ENCODE results near the gene RNF10.
A peak's percentile ranks its signal among the peaks of the same experiment; 100 is the strongest.
"Not testable (repeated sequence)": the region's sequence is repeated elsewhere in the genome, so short reads cannot be mapped to it uniquely, and the experiment has no call there.

Gene RNF10

GRCh38 chr12:120529641-120530417 lies 4.3 kb upstream of the RNF10 start:
- DNase-seq = peak; percentile 34

GRCh38 chr12:120530418-120530761 lies 3.8 kb upstream of the RNF10 start:
- not testable (repeated sequence) for DNase-seq

GRCh38 chr12:120532701-120533238 lies 1.4 kb upstream of the RNF10 start:
- no peak for DNase-seq

DNA sequence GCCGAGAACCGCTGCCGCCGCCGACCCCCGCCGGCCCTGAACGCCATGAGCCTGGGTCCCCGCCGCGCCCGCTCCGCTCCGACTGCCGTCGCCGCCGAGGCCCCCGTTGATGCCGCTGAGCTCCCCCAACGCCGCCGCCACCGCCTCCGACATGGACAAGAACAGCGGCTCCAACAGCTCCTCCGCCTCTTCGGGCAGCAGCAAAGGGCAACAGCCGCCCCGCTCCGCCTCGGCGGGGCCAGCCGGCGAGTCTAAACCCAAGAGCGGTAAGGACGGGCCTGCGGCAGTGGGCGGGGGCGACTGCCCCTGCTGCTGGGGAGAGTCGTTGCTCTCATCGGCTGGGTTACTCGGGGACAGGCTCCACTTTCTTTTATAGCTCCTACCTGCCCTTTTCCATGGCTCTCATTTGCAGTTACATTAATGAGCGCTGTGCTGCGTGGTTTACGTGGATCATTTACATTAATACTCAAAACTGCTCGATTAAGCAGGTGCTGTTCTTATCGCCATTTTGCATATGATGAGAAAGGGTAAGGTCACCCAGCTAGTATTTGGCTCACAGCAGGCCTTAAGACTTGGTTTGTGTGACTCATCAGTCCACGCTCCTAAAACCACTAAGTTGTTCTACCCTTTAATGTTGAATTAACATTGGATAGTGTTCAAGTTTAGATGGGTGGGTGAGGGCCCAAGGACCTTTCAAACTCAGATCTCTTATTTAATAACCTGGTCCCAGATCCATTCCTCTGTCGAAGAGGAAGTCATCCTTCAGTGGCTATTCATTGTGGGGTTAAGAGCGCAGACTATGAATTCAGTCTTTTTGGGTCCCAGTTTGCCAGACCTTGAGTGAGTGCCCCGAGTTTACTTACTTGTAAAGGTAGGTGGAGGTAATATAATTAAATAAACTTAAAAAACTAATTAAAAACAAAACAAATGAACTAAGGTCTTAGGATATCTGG lies 823 bp downstream of the RNF10 start:
- peak; percentile 59 for DNase-seq

DNA sequence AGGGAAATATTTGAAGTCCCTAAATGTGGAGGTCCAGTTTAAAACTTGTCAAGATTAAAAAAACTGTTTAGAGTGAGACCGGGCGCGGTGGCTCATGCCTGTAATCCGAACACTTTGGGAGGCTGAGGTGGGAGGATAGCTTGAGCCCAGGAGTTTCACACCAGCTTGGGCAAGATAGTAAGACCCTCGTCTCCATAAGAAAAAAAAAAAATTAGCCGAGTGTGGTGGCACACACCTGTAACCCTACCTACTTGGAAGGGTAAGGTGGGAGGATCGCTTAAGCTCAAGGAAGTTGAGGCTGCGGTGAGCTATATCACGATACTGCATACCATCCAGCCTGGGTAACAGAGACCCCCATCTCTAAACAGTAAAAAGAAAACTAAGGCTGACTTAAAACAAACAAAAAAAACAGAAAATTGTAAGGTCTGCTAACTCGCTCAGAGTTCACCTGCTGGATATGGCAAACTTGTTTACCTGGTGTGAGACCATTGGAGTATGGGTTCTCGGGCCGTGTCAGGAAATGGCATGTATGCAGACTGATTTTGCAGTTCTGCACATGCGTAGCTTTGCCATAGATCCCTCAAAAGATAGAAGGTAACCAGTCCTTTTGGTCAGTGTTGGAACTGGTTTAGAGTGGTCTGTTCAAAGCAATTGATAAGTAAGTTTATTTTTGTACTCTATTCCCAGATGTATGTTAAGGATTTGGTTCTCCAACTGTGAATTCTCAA lies 2.1 kb downstream of the RNF10 start:
- peak; percentile 38 for DNase-seq

DNA sequence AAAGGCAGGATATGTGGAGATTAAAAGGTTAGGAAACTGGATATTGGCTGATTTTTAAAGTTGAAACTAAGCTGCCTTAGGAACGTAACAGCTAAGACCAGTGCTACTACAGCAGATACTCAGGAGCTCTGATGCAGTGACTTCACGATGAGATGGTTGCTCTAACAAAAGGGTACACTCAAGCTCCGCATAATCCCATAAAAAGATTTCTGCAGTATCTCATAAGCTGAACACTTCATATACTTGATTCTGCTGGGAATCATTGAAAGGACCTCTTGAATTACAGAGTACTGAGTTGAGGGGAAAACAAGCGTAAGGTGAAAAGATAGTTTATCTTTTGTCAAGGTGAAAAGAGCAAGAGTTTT lies 3.7 kb downstream of the RNF10 start:
- DNase-seq = no peak

DNA sequence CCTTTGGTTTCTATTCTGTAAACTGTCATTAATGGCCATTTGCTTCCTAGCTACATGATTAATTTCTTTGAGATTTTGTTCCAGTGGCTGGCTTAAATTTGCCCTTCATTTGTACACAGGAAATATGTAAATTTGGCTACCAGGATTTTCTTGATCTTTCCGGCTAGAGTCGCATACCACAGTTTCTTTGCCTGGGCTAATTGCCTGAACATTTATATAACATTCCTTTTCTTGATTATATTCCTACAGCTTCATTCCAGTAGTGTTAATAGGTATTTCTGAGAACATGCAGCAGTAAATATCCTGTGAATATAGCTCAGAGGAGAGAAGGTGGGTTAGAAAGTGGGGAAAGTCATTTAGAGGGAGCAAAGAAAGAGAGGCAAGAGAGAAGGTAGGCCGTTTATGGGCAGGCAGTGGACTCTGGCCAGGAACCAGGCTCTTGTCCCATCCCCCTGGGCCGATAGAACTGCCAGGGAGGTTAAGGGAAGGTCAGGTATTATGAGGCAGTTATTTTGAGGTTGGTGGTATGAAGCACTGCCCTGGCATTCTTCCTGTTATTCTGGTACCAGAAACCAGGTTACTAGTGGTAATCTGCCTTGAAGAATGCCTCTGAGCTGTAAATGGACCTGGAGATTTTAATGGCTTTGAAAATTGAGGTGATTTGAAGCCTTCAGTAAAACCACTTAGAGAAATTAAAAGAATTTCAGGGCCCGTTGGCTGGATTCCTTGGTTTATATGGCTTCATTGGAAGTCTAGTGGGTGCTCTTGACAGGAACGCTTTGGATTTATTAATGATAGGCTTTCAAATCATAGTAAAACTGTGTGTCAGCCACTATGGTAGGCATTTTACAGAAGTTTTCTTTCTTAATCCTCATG lies 4.4 kb downstream of the RNF10 start:
- no peak for DNase-seq

- DNase-seq = no peak
Observed at GRCh38 chr12:120539303-120539702, 5.1 kb downstream of the RNF10 start.

DNA sequence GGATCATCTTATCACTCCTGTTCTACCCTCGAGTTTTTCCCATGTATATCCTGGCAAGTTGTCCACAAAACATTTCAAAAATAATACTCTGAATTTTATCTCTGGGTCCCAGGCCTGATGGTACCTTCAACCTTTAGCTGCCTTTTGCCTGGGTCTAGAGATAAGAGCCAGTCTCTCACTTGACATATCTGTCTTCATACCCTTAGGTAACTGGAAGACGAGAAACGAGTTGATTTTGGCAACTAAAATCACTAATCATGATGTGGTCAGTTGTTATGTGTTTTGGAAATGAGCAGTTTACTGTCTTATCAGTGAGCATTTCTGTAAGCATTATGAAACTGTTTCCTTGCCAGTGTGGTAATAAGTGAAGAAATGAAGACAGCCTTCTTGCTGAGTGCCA lies 6.3 kb downstream of the RNF10 start:
- DNase-seq = no peak

GRCh38 chr12:120542166-120542565 lies 8.0 kb downstream of the RNF10 start:
- no peak for DNase-seq

DNA sequence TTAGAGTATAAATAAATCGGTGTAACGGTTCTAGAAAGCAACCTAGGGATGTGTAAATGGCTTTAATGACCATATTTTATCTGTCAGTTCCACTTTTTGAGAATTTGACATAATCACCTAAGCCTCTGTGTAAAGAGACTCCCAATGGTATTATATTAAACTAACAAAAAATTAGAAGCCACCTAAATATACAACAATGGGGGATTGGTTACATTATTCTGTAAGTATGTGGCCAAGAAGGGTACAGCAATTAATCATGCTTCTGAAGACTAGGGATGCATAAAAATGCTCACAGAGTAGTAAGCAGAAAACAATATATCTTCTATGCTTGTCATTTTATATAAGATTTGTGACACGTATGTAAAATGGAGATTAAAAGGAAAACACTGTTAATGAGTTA lies 10.5 kb downstream of the RNF10 start:
- no peak for DNase-seq

- no peak for DNase-seq
Observed at GRCh38 chr12:120546050-120546386, 11.9 kb downstream of the RNF10 start.

DNA sequence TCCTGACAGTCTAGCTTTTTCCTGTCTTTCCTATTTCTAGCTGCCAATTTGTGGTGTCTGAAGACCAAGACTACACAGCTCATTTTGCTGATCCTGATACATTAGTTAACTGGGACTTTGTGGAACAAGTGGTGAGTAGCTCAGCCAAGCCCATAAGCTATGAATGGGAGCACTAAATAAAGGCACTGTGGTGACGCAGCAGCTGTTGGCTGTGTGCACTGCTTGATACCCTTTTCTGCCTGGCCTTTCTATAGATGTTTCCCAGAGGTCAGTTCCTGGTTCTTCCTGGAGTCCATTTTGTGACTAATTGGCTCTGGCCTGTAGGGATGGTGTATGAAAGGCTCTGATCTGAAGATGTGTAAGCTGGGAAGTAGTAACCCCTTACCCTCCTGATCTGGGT lies 20.5 kb downstream of the RNF10 start:
- no peak for DNase-seq

DNA sequence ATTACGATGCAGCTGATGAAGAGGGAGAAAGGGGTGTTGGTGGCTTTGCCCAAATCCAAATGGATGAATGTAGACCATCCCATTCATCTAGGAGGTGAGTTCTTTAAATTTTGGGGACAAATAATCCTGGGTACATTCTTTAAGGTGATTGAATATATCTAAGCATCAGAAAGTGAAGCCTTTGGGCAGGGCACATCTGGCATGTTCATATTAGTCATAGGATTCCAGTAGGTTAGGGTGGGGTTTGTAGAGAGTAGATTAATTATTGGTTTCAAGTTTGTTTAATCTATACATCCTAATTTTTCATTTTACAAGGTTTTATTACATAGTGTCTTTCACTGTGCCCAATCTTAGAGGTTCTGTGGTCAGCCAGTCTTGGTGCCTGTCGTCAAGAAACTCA lies 23.4 kb downstream of the RNF10 start:
- DNase-seq = no peak

DNA sequence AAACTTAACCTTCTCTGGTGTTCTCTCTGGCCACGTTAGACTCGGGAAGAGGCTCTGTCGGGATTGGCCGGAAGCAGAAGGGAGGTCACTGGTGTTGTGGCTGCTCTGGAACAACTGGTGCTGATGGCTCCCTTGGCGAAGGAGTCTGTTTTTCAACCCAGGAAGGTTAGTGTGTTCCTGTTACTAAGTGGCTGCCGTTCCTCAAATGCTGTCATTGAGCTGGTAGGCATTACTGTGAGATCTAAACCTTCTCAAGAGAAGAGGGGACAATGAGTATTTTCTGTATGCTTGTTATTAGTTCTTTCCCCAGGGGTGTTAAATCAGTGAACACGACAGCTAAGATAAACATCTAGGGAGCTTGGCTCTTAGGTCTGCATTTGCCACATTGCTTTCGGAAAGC lies 28.8 kb downstream of the RNF10 start:
- no peak for DNase-seq

- DNase-seq = no peak
Observed at GRCh38 chr12:120563495-120563894, 29.3 kb downstream of the RNF10 start.

DNA sequence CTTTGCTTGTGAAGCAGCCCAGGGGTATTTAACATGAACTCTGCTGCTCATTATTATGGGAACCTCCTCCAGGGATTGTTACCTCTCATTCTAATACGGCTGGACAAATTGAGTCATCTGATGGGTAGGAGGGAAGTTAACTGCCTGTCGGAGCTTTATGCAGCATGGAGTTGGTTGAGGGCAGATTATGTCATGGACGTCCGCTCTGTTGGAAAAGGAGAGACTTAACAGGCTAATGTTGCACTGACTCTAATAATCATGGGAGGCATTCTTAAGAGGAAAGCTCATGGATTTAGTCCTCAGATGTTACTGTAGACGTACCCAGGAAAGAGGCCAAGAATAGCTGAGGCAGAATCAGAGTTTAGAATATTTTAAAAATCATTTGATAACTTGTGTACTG lies 37.1 kb downstream of the RNF10 start:
- no peak for DNase-seq

DNA sequence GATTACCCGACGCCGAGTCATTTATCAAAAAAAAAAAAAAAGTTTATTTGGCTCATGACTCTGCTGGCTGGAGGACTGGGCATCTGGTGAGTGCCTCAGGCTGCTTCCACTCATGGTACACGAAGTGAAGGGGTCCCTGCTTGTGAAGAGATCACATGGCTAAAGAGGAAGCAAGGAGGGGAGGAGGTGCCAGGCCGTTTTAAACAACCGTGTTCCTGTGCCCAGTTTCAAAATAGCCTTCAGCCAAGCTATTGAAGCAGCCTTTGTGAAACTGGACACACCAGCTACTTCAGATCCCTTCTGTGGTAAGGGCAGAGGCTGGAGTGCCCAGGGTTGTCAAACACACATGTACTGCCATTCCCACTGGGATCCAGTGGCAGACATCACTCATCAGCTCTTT lies 39.4 kb downstream of the RNF10 start:
- DNase-seq = no peak

GRCh38 chr12:120574106-120574505 lies 40.0 kb downstream of the RNF10 start:
- no peak for DNase-seq

- no peak for DNase-seq
Observed at GRCh38 chr12:120579179-120579578, 45.0 kb downstream of the RNF10 start.

DNA sequence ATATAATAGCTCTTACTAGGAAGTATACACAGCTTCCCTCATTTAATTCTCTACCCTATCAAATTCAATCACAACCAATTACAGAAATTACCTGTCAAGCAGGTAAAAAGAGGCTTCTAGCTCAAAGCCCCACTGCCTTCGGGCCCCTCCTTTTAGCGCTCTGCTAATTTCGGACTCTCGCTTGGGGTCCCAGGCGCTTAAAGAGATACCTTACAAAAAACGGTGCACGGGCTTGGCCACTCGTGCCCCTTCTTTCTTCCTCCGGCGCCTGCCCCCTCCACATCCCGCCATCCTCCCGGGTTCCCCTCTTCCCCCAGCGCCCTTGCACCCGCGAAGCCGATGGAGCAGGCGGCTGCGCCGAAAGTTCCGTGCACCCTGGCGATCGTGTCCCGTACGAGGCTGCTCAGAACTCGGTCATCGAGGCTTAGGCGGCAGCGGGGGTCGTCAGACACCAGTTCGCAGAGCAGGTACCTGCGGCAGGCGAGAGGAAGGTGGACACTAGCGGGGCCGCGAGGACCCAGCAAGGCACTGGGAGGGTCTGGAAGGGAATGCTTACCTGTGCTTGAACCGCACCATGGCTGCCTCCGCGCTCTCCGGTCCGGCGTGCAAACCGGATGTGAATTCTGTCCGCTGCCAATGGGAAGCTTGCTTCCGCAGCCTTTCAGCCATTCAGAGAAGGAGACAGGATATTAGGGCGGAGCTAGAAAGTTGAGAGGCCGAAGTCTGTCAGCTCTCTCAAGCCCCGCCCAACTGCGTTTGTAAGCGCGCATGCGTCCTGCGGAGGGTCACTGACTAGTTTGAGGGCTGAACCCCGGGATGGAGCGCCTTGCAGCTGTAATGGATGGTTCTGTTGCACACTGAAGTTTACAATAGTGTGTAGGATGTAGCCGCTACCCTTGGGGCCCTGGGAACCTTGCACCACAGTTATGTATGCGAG lies 46.9 kb downstream of the RNF10 start, which contains the start of gene POP5:
TSS of gene POP5 (minus strand) at position 616 of the 937 bp plus-strand sequence. CDS start at position 576, 40 bp downstream.
- DNase-seq = peak; percentile 97

Measured in stimulated activated CD8-positive, alpha-beta memory T cell treated with anti-CD3 and anti-CD28 coated beads, Interleukin-4, amount 100 ng/mL, for 48 hours (primary cell).